Liver (tissue), 9 donors: ENCODE results near the gene OR4M1. TPM values are rescaled to one million over a fixed set of nuclear protein-coding genes. Genes with fewer than 3 reads are reported as not detected.
"Not testable (repeated sequence)": the region's sequence is repeated elsewhere in the genome, so short reads cannot be mapped to it uniquely, and the experiment has no call there.

Source experiments
- DNase-seq: peaks from one replicate; pipeline ENCODE4 v3.0.0-alpha.2; 2017; ENCODE audit warnings: low spot score
- H3K27ac ChIP-seq, 2 donors: one replicate each; pipeline ENCODE4 v1.7.0; 2013; ENCODE audit warnings: inconsistent platforms in 2 of 2, low read length in 2 of 2, control low read depth in 1 of 2, low read depth in 1 of 2, mild to moderate bottlenecking in 1 of 2
- H3K27me3 ChIP-seq, 4 donors: one replicate each; pipeline versions ENCODE4 v1.6.1 to v1.7.0; 2013; ENCODE audit warnings: low read length in 3 of 4, inconsistent platforms in 1 of 4, mild to moderate bottlenecking in 1 of 4, moderate library complexity in 1 of 4; ENCODE audit not compliant: control insufficient read depth in 4 of 4, insufficient read depth in 4 of 4
- H3K36me3 ChIP-seq, 4 donors: one replicate each; pipeline versions ENCODE4 v1.6.1 to v1.7.0; 2013; ENCODE audit warnings: low read length in 3 of 4, mild to moderate bottlenecking in 3 of 4, low read depth in 1 of 4, moderate library complexity in 1 of 4; ENCODE audit not compliant: control insufficient read depth in 4 of 4, insufficient read depth in 3 of 4
- H3K4me1 ChIP-seq, 4 donors: one replicate each; pipeline versions ENCODE4 v1.6.1 to v1.7.0; 2013; ENCODE audit warnings: low read length in 3 of 4, mild to moderate bottlenecking in 3 of 4, moderate library complexity in 1 of 4; ENCODE audit not compliant: control insufficient read depth in 4 of 4, insufficient read depth in 4 of 4
- H3K4me3 ChIP-seq, 3 donors: one replicate each; pipeline versions ENCODE4 v1.6.1 to v1.7.0; 2013; ENCODE audit warnings: low read length in 3 of 3, control low read depth in 1 of 3, low read depth in 1 of 3, mild to moderate bottlenecking in 1 of 3
- H3K9ac ChIP-seq, 2 donors: one replicate each; pipeline ENCODE4 v1.7.0; 2013; ENCODE audit warnings: low read length in 2 of 2, mild to moderate bottlenecking in 2 of 2, moderate library complexity in 2 of 2, control low read depth in 1 of 2, low read depth in 1 of 2
- H3K9me3 ChIP-seq, 4 donors: one replicate each; pipeline versions ENCODE4 v1.6.1 to v1.7.0; 2013; ENCODE audit warnings: low read length in 3 of 4; ENCODE audit not compliant: control insufficient read depth in 4 of 4
- ATF3 ChIP-seq: IDR thresholded peaks from 2 replicates; pipeline ENCODE4 v1.6.1; 2016; ENCODE audit warnings: antibody characterized with exemption
- CTCF ChIP-seq: fragments of 150-350 bp; IDR thresholded peaks from 2 replicates; pipeline ENCODE4 v1.5.1; 2017; ENCODE audit warnings: improper control_type of control experiment, low read depth, low read length; ENCODE audit not compliant: missing input control
- EGR1 ChIP-seq, 2 donors: IDR thresholded peaks; 2 replicates each; pipeline ENCODE4 v1.6.1; 2016 to 2018; ENCODE audit warnings: antibody characterized with exemption in 2 of 2, low read depth in 2 of 2
- FOXA2 ChIP-seq: IDR thresholded peaks from 2 replicates; pipeline ENCODE4 v1.6.1; 2016; ENCODE audit warnings: antibody characterized with exemption
- GABPA ChIP-seq, 2 donors: IDR thresholded peaks in 1 of 2; conservative IDR thresholded peaks in 1 of 2; 2 replicates each; pipeline ENCODE4 v1.6.1; 2016; ENCODE audit warnings: antibody characterized with exemption in 2 of 2, mild to moderate bottlenecking in 1 of 2, moderate library complexity in 1 of 2
- HNF4A ChIP-seq, 2 donors: conservative IDR thresholded peaks; 2 replicates each; pipeline ENCODE4 v1.6.1; 2016; ENCODE audit warnings: antibody characterized with exemption in 2 of 2, mild to moderate bottlenecking in 2 of 2
- HNF4G ChIP-seq: IDR thresholded peaks from 2 replicates; pipeline ENCODE4 v1.6.1; 2016; ENCODE audit warnings: antibody characterized with exemption
- JUND ChIP-seq, 2 donors: IDR thresholded peaks; 2 replicates each; pipeline ENCODE4 v1.6.1; 2016; ENCODE audit warnings: antibody characterized with exemption in 2 of 2
- NR2F2 ChIP-seq: IDR thresholded peaks from 2 replicates; pipeline ENCODE4 v1.6.1; 2016; ENCODE audit warnings: antibody characterized with exemption
- RAD21 ChIP-seq, 2 donors: IDR thresholded peaks; 2 replicates each; pipeline ENCODE4 v1.6.1; 2016; ENCODE audit warnings: antibody characterized with exemption in 2 of 2, mild to moderate bottlenecking in 2 of 2
- REST ChIP-seq: IDR thresholded peaks from 2 replicates; pipeline ENCODE4 v1.6.1; 2016; ENCODE audit warnings: antibody characterized with exemption, mild to moderate bottlenecking
- RXRA ChIP-seq, 2 donors: IDR thresholded peaks; 2 replicates each; pipeline ENCODE4 v1.6.1; 2017 to 2018; ENCODE audit warnings: antibody characterized with exemption in 2 of 2, mild to moderate bottlenecking in 1 of 2
- SP1 ChIP-seq: IDR thresholded peaks from 2 replicates; pipeline ENCODE4 v1.6.1; 2018; ENCODE audit warnings: antibody characterized with exemption, mild to moderate bottlenecking
- TAF1 ChIP-seq: conservative IDR thresholded peaks from 2 replicates; pipeline ENCODE4 v1.6.1; 2016; ENCODE audit warnings: antibody characterized with exemption, mild to moderate bottlenecking
- YY1 ChIP-seq: IDR thresholded peaks from 2 replicates; pipeline ENCODE4 v1.6.1; 2016; ENCODE audit warnings: antibody characterized with exemption, mild to moderate bottlenecking
- ZBTB33 ChIP-seq: IDR thresholded peaks from 2 replicates; pipeline ENCODE4 v1.6.1; 2016; ENCODE audit warnings: antibody characterized with exemption
- WGBS: extraction: QIAGEN DNeasy Blood & Tissue Kit; methylation state at CpG from one replicate; pipeline ENCODE4 v1.1.7; 2013; 5-methylcytosine and 5-hydroxymethylcytosine counted together
- polyA plus RNA-seq, 2 donors: library from polyadenylated mRNA; stranded (reverse) in 1 of 2; unstranded in 1 of 2; fragments of 200-250 nt in 1 of 2; fragments of >200 nt in 1 of 2; fragmentation: Nextera tagmentation in 1 of 2; extraction: Ambion mirVana in 1 of 2; gene quantifications; one replicate each; pipeline versions ENCODE4 v1.2.1 to v1.2.3, GENCODE V29; 2013 to 2015
- total RNA-seq, 2 donors: library from RNA; depleted of rRNA; stranded (reverse); fragments of >200 nt; gene quantifications; one replicate each; pipeline ENCODE4 v1.2.3, GENCODE V29; 2014
- donor health status: healthy.
- donor health status: healthy.
- donor health status: healthy.
- donor health status: healthy.
- donor health status: healthy.

Gene OR4M1
- total and polyA plus RNA-seq, 4 donors, result not detected

- TF ChIP-seq REST, result no peak
Measured at GRCh38 chr14:19823765-19824164, 50.5 kb downstream of the OR4M1 start (continued).

- H3K27me3 ChIP-seq, DNase-seq: not testable (repeated sequence)
- 50% methylated on average over 12 of the region's 12 CpGs for WGBS
Measured at GRCh38 chr14:19827626-19828244, 54.4 kb downstream of the OR4M1 start.

GRCh38 chr14:19828314-19828713 lies 55.0 kb downstream of the OR4M1 start:
- Histone ChIP-seq H3K27ac (no peak overlapping the region), H3K9ac (no peak overlapping the region), H3K27me3 (no peaks in the 10 kb centered on the region), H3K9me3 (no peaks in the 10 kb centered on the region), H3K4me1 (no peaks in the 10 kb centered on the region), H3K36me3 (no peaks in the 10 kb centered on the region), H3K4me3 (no peak overlapping the region)
- TF ChIP-seq JUND (IDR thresholded peaks at IDR 0.05), result no peak
- no peak for TF ChIP-seq CTCF
- no peak for TF ChIP-seq EGR1 (IDR thresholded peaks at IDR 0.05; ENCODE audit: low read depth in 2 of 2)
- TF ChIP-seq GABPA (IDR thresholded peaks at IDR 0.05 in 1 of 2, conservative IDR thresholded peaks at IDR 0.05 in 1 of 2), result no peak
- no peak for TF ChIP-seq RAD21 (IDR thresholded peaks at IDR 0.05)
- TF ChIP-seq RXRA (IDR thresholded peaks at IDR 0.05), result no peak
- no peak for TF ChIP-seq NR2F2
- TF ChIP-seq FOXA2, result no peak
- no peak for TF ChIP-seq HNF4A (conservative IDR thresholded peaks at IDR 0.05)
- TF ChIP-seq TAF1, result no peak
- no peak for TF ChIP-seq HNF4G
- TF ChIP-seq YY1, result no peak
- no peak for TF ChIP-seq SP1
- TF ChIP-seq ZBTB33, result no peak
- TF ChIP-seq ATF3, result no peak
- WGBS, result 83% methylated on average over 2 of the region's 2 CpGs
- DNase-seq, result no peak

More at GRCh38 chr14:19827626-19828244, 54.4 kb downstream of the OR4M1 start:
- not testable (repeated sequence) for H3K9me3 ChIP-seq, H3K36me3 ChIP-seq, H3K9ac ChIP-seq, H3K4me3 ChIP-seq, H3K27ac ChIP-seq, H3K4me1 ChIP-seq
